Measurements from ENCODE around the gene PHACTR2. TPM values are rescaled to one million over a fixed set of nuclear protein-coding genes. Genes with fewer than 3 reads are reported as not detected.

PHACTR2 gene
- total and polyA plus RNA-seq, 2 of the 13 experiments (the other 11 are each of a cell fraction or from before 2014, with no cell fraction given): 11.3 to 28.2 TPM

DNA sequence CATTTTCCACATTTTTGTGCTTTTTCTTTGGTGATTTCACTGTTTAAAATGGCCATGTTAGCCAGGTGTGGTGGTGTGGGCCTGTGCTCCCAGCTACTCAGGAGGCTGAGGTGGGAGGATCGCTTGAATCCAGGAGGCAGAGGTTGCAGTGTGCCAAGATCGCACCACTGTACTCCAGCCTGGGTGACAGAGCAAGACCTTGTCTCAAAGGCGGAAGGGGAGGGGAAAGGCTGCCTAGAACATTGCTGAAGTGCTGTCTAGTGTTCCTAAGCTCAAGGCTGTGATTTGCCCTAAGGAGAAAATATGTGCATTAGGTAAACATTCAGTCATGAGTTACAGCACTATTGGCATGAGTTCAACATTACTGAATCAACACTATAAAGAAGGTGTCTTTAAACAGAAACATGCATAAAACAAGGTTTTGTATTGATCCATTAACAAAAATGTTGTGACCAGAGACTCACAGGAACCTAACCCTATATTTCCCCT, 200.6 kb downstream of the PHACTR2 start:
- Histone ChIP-seq H3K9me3 (ENCODE audit: low read length) (peaks cover 9% of the 10 kb centered on the region), H3K4me3 (replicated peaks in 1 of 3; ENCODE audit: insufficient read depth in 1 of 3, low read depth in 2 of 3, low read length in 3 of 3) (no peak overlapping the region), H3K4me2 (ENCODE audit: low read depth, low read length) (no peak overlapping the region), H2AFZ (ENCODE audit: low read length) (no peak overlapping the region), H3K27ac (ENCODE audit: extremely low read length, insufficient read depth, low read length) (no peak overlapping the region), H3K4me1 (ENCODE audit: insufficient read depth, low read length) (no peaks in the 10 kb centered on the region), H3K79me2 (ENCODE audit: insufficient read depth, low read length) (no peaks in the 10 kb centered on the region), H4K20me1 (ENCODE audit: insufficient read depth, low read length) (no peaks in the 10 kb centered on the region), H3K27me3 (ENCODE audit: control insufficient read depth in 1 of 2, insufficient read depth in 2 of 2, low read length in 2 of 2) (no peaks in the 10 kb centered on the region), H3K36me3 (replicated peaks in 1 of 2; ENCODE audit: control insufficient read depth in 1 of 2, insufficient read depth in 2 of 2, low read length in 2 of 2) (no peaks in the 10 kb centered on the region), H3K9ac (ENCODE audit: insufficient read depth, low read depth, low read length) (no peak overlapping the region)
- ATAC-seq (peak; percentile 57; the same call in 2 of the 3 replicates), DNase-seq (ENCODE audit: low spot score) (peak; percentile 39), FAIRE-seq (no peak)
- in situ Hi-C loops (cut with HindIII; ENCODE audit: extremely low pct_ligation_motif_present, low pct_unique_long_range_greater_than_20kb): no loop called here
- POLR2A ChIA-PET: no interaction called here
- intact Hi-C loops (cut with micrococcal nuclease; ENCODE audit: unreplicated experiment): no loop called here
- WGBS (ENCODE audit: low lambda C conversion rate): 33% methylated on average over 3 of the region's 3 CpGs
- TF ChIP-seq ZNF12 (CRISPR knock-in tag; IDR thresholded peaks at IDR 0.05): peak; percentile 54; the same call in 1 of the 2 replicates
- TF ChIP-seq ZNF281 (CRISPR knock-in tag; IDR thresholded peaks at IDR 0.05; ENCODE audit: borderline replicate concordance): no peak
- 0 out of 2 replicates have a peak, but pooled peaks have one; percentile 13 for TF ChIP-seq FOXA3 (CRISPR knock-in tag; IDR thresholded peaks at IDR 0.05)
- peak; percentile 60; the same call in 1 of the 2 replicates for TF ChIP-seq GFI1 (CRISPR knock-in tag; IDR thresholded peaks at IDR 0.05; ENCODE audit: borderline replicate concordance)
- peak; percentile 61; the same call in 1 of the 2 replicates for TF ChIP-seq ZNF770 (CRISPR knock-in tag; IDR thresholded peaks at IDR 0.05)
- BruUV-seq (replicated peaks): no TSS peak
- CTCF ChIA-PET (ENCODE audit: low intra/inter-chr PET ratio, low total read pairs): no interaction called here

Data from HepG2 (cell line).